Mucosa of gallbladder (tissue), 1 donor: ENCODE results near the gene ZNF792. TPM values are rescaled to one million over a fixed set of nuclear protein-coding genes. Genes with fewer than 3 reads are reported as not detected.
"Not testable (repeated sequence)": the region's sequence is repeated elsewhere in the genome, so short reads cannot be mapped to it uniquely, and the experiment has no call there.

Experiments
- DNase-seq: peaks from one replicate; pipeline ENCODE4 v3.0.0-alpha.2; 2020; ENCODE audit warnings: low spot score
- total RNA-seq: library from RNA; stranded (reverse); gene quantifications from one replicate; pipeline ENCODE4 v1.2.1, GENCODE V29; 2021
- donor health status: DM: no; HTN: no; CAD: no.

The ZNF792 gene
- total RNA-seq, 1 donor from 2014 or later: 8.9 TPM

GRCh38 chr19:34925278-34925855 is 38.7 kb downstream of the ZNF792 start:
- DNase-seq: no peak

DNA sequence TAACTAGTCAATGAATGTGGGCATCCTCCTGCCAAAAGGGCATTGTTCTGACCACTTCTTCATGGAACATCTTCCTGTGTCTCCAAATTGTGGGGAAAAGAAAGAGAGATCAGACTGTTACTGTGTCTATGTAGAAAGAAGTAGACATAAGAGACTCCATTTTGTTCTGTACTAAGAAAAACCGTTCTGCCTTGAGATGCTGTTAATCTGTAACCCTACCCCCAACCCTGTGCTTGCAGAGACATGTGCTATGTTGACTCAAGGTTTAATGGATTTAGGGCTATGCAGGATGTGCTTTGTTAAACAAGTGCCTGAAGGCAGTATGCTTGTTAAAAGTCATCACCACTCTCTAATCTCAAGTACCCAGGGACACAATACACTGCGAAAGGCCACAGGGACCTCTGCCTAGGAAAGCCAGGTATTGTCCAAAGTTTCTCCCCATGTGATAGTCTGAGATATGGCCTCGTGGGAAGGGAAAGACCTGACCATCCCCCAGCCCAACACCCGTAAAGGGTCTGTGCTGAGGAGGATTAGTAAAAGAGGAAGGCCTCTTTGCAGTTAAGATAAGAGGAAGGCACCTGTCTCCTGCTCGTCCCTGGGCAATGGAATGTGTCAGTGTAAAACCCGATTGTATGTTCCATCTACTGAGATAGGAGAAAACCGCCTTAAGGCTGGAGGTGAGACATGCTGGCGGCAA is 43.8 kb downstream of the ZNF792 start:
- not testable (repeated sequence) for DNase-seq

DNA sequence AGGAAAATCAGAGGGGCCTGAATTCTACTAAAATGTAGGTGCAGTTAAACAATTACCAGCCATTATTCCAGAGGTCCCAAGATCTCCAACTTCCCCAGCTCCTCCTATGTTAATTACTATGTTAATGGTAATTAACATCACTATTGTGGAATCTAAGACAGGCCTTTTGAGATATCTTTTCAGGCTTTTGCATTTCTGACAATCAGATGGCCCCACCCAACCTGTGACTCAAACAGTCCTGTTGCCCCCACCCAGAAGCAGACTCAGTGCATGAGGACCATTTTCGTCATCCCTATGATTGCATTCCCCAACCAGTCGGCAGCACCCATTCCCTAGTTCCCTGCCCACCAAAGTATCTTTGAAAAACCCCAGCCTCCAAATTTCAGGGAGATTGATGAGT is 45.8 kb downstream of the ZNF792 start:
- no peak for DNase-seq

GRCh38 chr19:34917144-34917543 is 46.9 kb downstream of the ZNF792 start:
- not testable (repeated sequence) for DNase-seq

DNA sequence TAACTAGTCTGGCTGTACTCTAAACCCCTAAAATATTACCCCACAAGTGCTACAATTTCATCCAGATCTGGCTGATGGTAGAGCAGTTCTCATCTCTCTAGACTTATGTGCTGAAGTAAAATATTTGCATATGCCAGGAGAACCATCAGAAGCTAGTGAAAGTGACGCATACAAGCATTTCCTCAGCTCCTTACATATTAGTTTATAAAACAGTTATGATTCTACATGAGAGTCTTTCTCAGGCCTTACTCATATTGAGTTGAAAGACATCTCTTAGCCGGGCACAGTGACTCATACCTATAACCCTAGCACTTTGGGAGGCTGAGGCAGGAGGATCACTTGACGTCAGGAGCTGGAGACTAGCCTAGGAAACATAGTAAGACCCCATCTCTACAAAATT is 53.3 kb downstream of the ZNF792 start:
- no peak for DNase-seq

Other genes with a start within 250 kb of the ZNF792 start
- 13.7 TPM for gene ZNF181, start 230.0 kb downstream of the ZNF792 start, total RNA-seq
- 9.0 TPM for gene ZNF599, start 191.0 kb downstream of the ZNF792 start, total RNA-seq
- gene ZNF30, start 37.3 kb downstream of the ZNF792 start, total RNA-seq: 3.8 TPM
- 31.7 TPM for gene GRAMD1A, start 36.1 kb upstream of the ZNF792 start, total RNA-seq
- 4.8 TPM for gene SCN1B, start 66.2 kb upstream of the ZNF792 start, total RNA-seq
- gene HPN, start 77.5 kb upstream of the ZNF792 start, total RNA-seq: 21.4 TPM
- 139 TPM for gene FXYD3, start 151.6 kb upstream of the ZNF792 start, total RNA-seq
- gene LGI4, start 170.8 kb upstream of the ZNF792 start, total RNA-seq: 8.9 TPM
- 94.0 TPM for gene FXYD1, start 174.6 kb upstream of the ZNF792 start, total RNA-seq
- gene FXYD7, start 179.0 kb upstream of the ZNF792 start, total RNA-seq: not detected
- gene FXYD5, start 190.5 kb upstream of the ZNF792 start, total RNA-seq: 88.4 TPM